ENCODE data around the gene PON2. TPM values are rescaled to one million over a fixed set of nuclear protein-coding genes. Genes with fewer than 3 reads are reported as not detected.

Gene PON2
- total and polyA plus RNA-seq, 2 of the 13 experiments (the other 11 are each of a cell fraction or from before 2014, with no cell fraction given) = 202 to 217 TPM

DNA sequence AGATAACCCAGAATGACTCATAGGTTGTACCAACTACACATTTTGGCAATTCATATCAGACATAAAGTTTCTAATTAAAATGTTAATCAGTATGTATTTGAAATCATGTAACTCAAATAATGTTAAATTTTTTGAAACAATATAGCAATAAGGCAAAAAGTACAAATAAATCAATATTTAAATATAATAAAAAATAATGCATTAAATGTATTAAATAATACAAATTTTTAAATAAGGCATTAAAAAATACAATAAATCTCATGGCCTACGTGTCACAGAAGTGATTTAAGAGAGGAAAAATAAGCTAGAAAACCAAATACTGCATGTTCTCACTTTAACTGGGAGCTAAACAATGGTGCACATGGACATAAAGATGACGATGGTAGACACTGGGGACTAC is 9.1 kb downstream of the PON2 start:
- peaks cover 1 to 17% of the 10 kb centered on the region in 2 experiments; a peak in 4 of 5 replicates for H3K36me3 ChIP-seq (replicated peaks in 1 of 2; ENCODE audit: control insufficient read depth in 1 of 2, insufficient read depth in 2 of 2, low read length in 2 of 2)
- FAIRE-seq (no peak), DNase-seq (ENCODE audit: low spot score) (no peak), ATAC-seq (no peak)
- WGBS (ENCODE audit: low lambda C conversion rate) = 95% methylated on average over 2 of the region's 2 CpGs
- H2AFZ ChIP-seq (ENCODE audit: low read length) = no peak overlapping the region
- H3K27me3 ChIP-seq (ENCODE audit: control insufficient read depth in 1 of 2, insufficient read depth in 2 of 2, low read length in 2 of 2) = no peaks in the 10 kb centered on the region
- BruUV-seq (replicated peaks) = no TSS peak
- peaks cover 68% of the 10 kb centered on the region for H3K4me1 ChIP-seq (ENCODE audit: insufficient read depth, low read length)
- no peak overlapping the region for H3K27ac ChIP-seq (ENCODE audit: extremely low read length, insufficient read depth, low read length)
- no peak overlapping the region for H3K4me3 ChIP-seq (replicated peaks in 1 of 3; ENCODE audit: insufficient read depth in 1 of 3, low read depth in 2 of 3, low read length in 3 of 3)
- intact Hi-C loops (cut with micrococcal nuclease; ENCODE audit: unreplicated experiment) = no loop called here
- ChIA-PET CTCF (ENCODE audit: low intra/inter-chr PET ratio, low total read pairs) (no interaction called here), POLR2A (interaction anchor here (1.4 kb wide), 1 partner anchor 29 kb away, joined by 4 read pairs; the partner anchor contains the start of gene PON3)
- H3K9me3 ChIP-seq (ENCODE audit: low read length) = no peaks in the 10 kb centered on the region
- TF ChIP-seq ATAD3A (CRISPR knock-in tag; IDR thresholded peaks at IDR 0.05) (no peak), ATF1 (CRISPR knock-in tag; IDR thresholded peaks at IDR 0.05) (no peak), THAP11 (CRISPR knock-in tag; IDR thresholded peaks at IDR 0.05) (no peak), ZNF773 (CRISPR knock-in tag; IDR thresholded peaks at IDR 0.05; ENCODE audit: borderline replicate concordance) (no peak), RFX5 (IDR thresholded peaks at IDR 0.05; ENCODE audit: low read depth, low read length) (no peak), NONO (IDR thresholded peaks at IDR 0.05) (no peak), NONO (CRISPR knock-in tag; conservative IDR thresholded peaks at IDR 0.05) (no peak), NR2C2 (CRISPR knock-in tag; IDR thresholded peaks at IDR 0.05; ENCODE audit: borderline replicate concordance) (no peak), ZNF44 (CRISPR knock-in tag; IDR thresholded peaks at IDR 0.05) (no peak), FOXP1 (IDR thresholded peaks at IDR 0.05) (no peak), FOXP1 (CRISPR knock-in tag; IDR thresholded peaks at IDR 0.05) (no peak)
- H3K4me2 ChIP-seq (ENCODE audit: low read depth, low read length) = no peak overlapping the region
- H4K20me1 ChIP-seq (ENCODE audit: insufficient read depth, low read length) = no peaks in the 10 kb centered on the region; the same call in 1 of the 2 replicates
- peaks cover 72% of the 10 kb centered on the region for H3K79me2 ChIP-seq (ENCODE audit: insufficient read depth, low read length)
- H3K9ac ChIP-seq (ENCODE audit: insufficient read depth, low read depth, low read length) = no peak overlapping the region
- in situ Hi-C loops (cut with HindIII; ENCODE audit: extremely low pct_ligation_motif_present, low pct_unique_long_range_greater_than_20kb) = no loop called here

- Histone ChIP-seq H3K27ac (ENCODE audit: extremely low read length, insufficient read depth, low read length) (no peak overlapping the region), H3K9ac (ENCODE audit: insufficient read depth, low read depth, low read length) (no peak overlapping the region), H3K4me3 (replicated peaks in 1 of 3; ENCODE audit: insufficient read depth in 1 of 3, low read depth in 2 of 3, low read length in 3 of 3) (no peak overlapping the region), H3K36me3 (replicated peaks in 1 of 2; ENCODE audit: control insufficient read depth in 1 of 2, insufficient read depth in 2 of 2, low read length in 2 of 2) (peaks cover 1 to 21% of the 10 kb centered on the region in 2 experiments; a peak in 4 of 5 replicates), H4K20me1 (ENCODE audit: insufficient read depth, low read length) (no peaks in the 10 kb centered on the region; the same call in 1 of the 2 replicates), H3K4me2 (ENCODE audit: low read depth, low read length) (no peak overlapping the region), H3K27me3 (ENCODE audit: control insufficient read depth in 1 of 2, insufficient read depth in 2 of 2, low read length in 2 of 2) (no peaks in the 10 kb centered on the region), H3K4me1 (ENCODE audit: insufficient read depth, low read length) (peaks cover 68% of the 10 kb centered on the region), H2AFZ (ENCODE audit: low read length) (no peak overlapping the region), H3K79me2 (ENCODE audit: insufficient read depth, low read length) (peaks cover 73% of the 10 kb centered on the region), H3K9me3 (ENCODE audit: low read length) (no peaks in the 10 kb centered on the region)
- 92% methylated on average over 1 of the region's 1 CpG for WGBS (ENCODE audit: low lambda C conversion rate)
- in situ Hi-C loops (cut with HindIII; ENCODE audit: extremely low pct_ligation_motif_present, low pct_unique_long_range_greater_than_20kb) = no loop called here
- intact Hi-C loops (cut with micrococcal nuclease; ENCODE audit: unreplicated experiment) = no loop called here
- FAIRE-seq = no peak
- ChIA-PET POLR2A (no interaction called here), CTCF (ENCODE audit: low intra/inter-chr PET ratio, low total read pairs) (no interaction called here)
- BruUV-seq (replicated peaks) = no TSS peak
- ATAC-seq = no peak
- DNase-seq (ENCODE audit: low spot score) = no peak
- TF ChIP-seq ZGPAT (CRISPR knock-in tag; IDR thresholded peaks at IDR 0.05) = no peak
- no peak for TF ChIP-seq ZBTB43 (CRISPR knock-in tag; conservative IDR thresholded peaks at IDR 0.05)
- TF ChIP-seq IKZF4 (CRISPR knock-in tag; IDR thresholded peaks at IDR 0.05; ENCODE audit: borderline replicate concordance, low read depth, not compliant biosample characterization) = no peak
- TF ChIP-seq, protein P1, sequence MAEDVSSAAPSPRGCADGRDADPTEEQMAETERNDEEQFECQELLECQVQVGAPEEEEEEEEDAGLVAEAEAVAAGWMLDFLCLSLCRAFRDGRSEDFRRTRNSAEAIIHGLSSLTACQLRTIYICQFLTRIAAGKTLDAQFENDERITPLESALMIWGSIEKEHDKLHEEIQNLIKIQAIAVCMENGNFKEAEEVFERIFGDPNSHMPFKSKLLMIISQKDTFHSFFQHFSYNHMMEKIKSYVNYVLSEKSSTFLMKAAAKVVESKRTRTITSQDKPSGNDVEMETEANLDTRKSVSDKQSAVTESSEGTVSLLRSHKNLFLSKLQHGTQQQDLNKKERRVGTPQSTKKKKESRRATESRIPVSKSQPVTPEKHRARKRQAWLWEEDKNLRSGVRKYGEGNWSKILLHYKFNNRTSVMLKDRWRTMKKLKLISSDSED (CRISPR knock-in tag; IDR thresholded peaks at IDR 0.05) = no peak
- TF ChIP-seq NR3C1 (CRISPR knock-in tag; IDR thresholded peaks at IDR 0.05) = no peak
- TF ChIP-seq LBX2 (CRISPR knock-in tag; IDR thresholded peaks at IDR 0.05; ENCODE audit: borderline replicate concordance) = no peak
- no peak for TF ChIP-seq SIX4 (CRISPR knock-in tag; IDR thresholded peaks at IDR 0.05)
These were observed 10.1 kb downstream of the PON2 start for GRCh38 chr7:95424716-95425115.

All from HepG2 (cell line).